Omental fat pad (tissue), 4 donors: Measurements from ENCODE around the gene KCNIP1. TPM values are rescaled to one million over a fixed set of nuclear protein-coding genes. Genes with fewer than 3 reads are reported as not detected.

ENCODE experiments used
- ATAC-seq: fragments of 150-250 bp; one replicate; pipeline ENCODE4 v1.9.1; 2016; ENCODE audit warnings: mild to moderate bottlenecking, moderate library complexity; ENCODE audit not compliant: low FRiP score
- DNase-seq: peaks from one replicate; pipeline ENCODE4 v3.0.0-alpha.2; 2019; ENCODE audit warnings: low spot score
- total RNA-seq, 4 donors: library from RNA; depleted of rRNA; stranded (reverse); fragments of >200 nt; gene quantifications; one replicate each; pipeline ENCODE4 v1.1.0, GENCODE V29; 2016
- TF ChIP-seq, protein P1 (sequence below), 3 donors: fragments of 450-650 bp; IDR thresholded peaks; one replicate each; pipeline ENCODE4 v1.5.1; 2016 to 2017; ENCODE audit warnings: antibody characterized with exemption in 3 of 3, mild to moderate bottlenecking in 3 of 3, moderate library complexity in 2 of 3

KCNIP1 gene
- total RNA-seq, 4 donors from 2014 or later, result 0.25 TPM; not detected in 3

DNA sequence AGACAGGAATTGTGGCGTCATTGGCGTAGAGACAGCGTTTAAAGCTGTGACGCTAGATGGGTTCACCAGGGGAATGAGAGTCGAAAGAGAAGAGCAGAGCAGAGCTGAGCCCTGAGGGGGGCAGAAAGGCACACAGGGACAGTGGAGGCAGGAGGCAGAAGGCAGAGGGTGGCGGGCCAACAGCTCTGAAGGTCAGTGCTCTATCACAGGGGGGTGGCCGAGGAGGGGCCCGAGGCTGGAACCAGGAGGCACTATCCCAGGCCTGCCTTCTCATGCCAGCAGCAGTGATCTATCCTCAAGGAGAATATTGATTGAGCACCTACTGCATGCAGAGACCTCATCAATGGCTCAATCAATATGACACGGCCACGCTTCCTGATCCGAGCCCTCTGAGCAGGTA is 132.4 kb downstream of the KCNIP1 start:
- DNase-seq, result no peak
- TF ChIP-seq, protein P1, sequence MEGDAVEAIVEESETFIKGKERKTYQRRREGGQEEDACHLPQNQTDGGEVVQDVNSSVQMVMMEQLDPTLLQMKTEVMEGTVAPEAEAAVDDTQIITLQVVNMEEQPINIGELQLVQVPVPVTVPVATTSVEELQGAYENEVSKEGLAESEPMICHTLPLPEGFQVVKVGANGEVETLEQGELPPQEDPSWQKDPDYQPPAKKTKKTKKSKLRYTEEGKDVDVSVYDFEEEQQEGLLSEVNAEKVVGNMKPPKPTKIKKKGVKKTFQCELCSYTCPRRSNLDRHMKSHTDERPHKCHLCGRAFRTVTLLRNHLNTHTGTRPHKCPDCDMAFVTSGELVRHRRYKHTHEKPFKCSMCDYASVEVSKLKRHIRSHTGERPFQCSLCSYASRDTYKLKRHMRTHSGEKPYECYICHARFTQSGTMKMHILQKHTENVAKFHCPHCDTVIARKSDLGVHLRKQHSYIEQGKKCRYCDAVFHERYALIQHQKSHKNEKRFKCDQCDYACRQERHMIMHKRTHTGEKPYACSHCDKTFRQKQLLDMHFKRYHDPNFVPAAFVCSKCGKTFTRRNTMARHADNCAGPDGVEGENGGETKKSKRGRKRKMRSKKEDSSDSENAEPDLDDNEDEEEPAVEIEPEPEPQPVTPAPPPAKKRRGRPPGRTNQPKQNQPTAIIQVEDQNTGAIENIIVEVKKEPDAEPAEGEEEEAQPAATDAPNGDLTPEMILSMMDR (IDR thresholded peaks at IDR 0.05), result no peak
- ATAC-seq, result no peak

GRCh38 chr5:170636801-170637477 is 133.1 kb downstream of the KCNIP1 start:
- no peak for DNase-seq
- TF ChIP-seq, protein P1 (IDR thresholded peaks at IDR 0.05), result no peak
- no peak for ATAC-seq

DNA sequence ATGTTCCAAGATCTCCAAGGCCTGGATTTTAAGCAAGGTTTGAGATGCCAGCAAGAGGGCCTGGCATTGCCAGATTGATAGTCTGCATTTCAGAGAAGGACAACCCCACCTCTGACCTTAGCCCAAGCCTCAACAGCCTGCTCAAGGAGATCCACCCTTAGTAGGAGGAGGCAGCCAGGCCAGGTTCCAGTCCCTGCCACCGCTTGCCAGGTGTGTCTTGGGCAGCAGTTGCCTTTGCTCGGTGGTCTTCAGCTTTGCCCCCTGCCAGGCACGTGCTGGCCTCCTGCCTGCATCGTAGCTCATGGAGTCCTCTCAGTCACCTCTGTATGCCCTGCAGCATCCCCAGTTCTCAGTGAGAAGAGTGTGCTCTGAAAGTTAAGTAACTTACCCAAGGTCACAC is 134.2 kb downstream of the KCNIP1 start:
- ATAC-seq (no peak), DNase-seq (no peak)
- TF ChIP-seq, protein P1 (IDR thresholded peaks at IDR 0.05), result no peak

DNA sequence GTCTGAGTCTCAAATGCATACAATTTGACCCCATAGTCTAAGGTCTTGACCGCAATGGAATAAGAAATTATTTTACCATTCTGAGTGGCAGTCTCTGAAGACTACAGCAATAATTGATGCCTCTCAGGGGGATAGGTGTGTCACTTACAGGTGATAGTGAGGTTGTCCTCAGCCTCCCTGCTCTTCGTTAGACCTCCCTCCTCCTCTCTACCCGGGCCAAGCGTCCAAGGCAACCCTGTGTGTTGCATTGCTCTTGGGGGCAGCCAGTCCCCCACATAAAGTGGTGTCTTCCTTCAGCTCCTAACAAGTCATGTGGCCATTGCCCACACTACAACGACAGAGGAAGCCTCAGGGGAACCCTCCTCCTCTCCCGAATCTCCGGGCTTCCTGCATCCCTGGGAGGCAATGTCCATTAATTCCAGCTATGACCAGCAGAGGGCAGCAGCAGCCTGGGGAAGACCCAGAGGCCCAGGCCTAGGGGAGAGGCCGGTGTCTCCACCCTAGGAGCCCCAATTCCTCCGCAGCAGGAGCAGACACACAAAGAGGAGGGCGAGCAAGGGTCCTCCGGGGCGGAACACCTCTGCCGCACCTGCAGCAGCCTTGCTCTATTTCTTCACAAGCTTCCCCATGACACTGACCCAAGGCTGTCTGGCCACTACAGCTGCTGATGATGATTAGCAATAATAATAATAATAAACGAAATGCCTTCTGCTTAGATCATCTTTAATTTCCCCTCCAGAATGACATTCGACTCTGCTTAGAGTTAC is 134.8 kb downstream of the KCNIP1 start:
- ATAC-seq (no peak), DNase-seq (peak; percentile 58)
- TF ChIP-seq, protein P1 (IDR thresholded peaks at IDR 0.05), result peak in 1 of 3 donors; percentile 9

DNA sequence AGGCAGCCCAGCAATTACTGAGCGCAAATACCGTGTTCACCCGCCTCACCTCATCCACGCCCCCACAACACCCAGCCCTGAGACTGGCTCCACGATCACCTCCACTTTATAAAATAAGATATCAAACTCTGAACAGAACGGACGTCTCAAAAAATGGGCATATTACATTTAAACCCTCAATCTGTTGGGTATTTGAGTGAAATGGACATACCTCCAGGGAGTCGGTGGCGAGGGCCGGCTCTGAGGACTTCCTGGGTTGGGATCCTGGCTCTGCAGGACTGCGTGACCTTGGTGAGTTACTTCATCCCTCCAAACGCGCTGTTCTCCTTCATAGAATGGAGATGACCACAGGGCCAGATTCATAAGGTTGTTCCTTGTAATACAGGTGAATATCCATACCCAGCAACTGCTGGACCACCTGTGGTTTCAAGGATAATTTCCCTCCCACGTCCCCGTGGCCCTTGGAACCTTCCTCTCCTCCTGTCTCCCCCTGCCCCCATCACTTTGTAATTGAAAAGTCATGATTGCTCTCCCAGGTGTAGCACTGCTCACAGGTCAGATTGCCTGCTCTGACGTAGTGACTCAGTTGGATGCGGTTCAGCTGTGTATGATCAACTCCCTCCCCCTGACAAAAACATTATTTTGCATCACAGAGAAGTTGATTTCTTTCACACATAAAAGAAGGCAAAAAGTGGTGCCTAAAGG is 135.6 kb downstream of the KCNIP1 start:
- no peak for DNase-seq
- TF ChIP-seq, protein P1 (IDR thresholded peaks at IDR 0.05), result no peak
- no peak for ATAC-seq

DNA sequence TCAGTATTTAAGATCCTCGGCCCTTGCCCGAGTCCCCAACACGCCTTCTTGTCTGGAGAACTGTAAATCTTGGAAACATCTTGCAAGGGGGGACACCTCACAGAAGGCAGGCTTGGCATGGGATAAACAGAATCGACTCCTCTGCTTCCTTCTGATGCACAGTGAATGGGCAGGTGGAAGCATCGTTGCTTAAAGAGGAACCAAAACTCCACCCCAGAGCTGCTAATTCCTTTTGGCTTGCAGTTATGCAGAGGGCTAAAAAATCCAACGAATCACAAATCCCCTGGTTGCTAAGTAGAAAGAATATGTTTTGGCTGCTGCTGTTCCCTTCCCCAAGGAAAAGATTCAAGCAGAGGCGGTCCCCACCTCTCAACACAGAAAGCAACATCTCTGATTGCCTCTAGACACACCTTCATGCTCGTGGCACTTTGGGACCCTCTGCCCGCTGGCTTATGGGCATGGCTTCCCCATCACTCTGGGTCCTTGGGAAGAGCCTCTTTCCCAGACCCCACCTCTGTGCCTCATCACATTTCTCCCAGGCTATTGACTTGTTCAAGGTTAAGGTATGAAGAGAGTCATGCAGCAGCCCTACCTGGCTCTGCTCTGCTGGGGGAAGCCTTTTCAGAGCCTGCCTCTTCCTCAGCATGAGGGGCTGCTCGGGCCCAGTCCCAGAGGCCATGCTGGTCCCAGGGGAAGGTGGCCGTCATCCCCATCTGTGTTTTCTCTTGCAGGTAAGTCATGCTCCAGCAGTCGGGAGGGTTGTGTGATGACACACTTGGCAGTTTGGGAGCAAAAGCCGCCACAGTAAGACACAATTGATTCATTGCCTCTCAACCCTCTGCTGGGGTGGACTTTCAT is 137.1 kb downstream of the KCNIP1 start:
- no peak for ATAC-seq
- no peak for DNase-seq
- TF ChIP-seq, protein P1 (IDR thresholded peaks at IDR 0.05), result no peak
